Measurements from ENCODE around the gene RAE1. TPM values are rescaled to one million over a fixed set of nuclear protein-coding genes. Genes with fewer than 3 reads are reported as not detected.

RAE1 gene
- polyA plus RNA-seq, 2 donors, result 8.6 to 25.0 TPM

DNA sequence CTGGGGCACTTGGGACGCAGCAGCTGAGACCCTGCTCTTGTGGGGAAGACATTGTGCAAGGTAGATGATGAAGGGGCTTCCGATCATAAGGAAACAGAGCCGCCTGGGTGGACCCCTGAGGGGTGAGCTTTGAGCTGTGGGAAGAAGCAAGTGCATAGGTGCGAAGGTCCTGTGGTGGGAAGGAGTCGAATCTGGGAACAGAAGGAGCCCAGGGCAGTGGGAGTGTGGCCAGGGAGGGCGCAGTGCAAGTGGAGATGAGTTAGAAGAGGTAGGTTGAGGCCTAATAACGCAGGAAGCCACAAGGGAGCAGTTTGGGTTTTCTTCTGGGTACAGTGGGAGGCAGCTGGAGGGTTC is 50.5 kb downstream of the RAE1 start:
- 93 to 96% methylated on average over 7 of the region's 7 CpGs for whole genome bisulfite sequencing, 2 donors
- Histone ChIP-seq H3K27me3 (ENCODE audit: control insufficient read depth in 1 of 2, insufficient read depth in 2 of 2, low read length in 2 of 2) (no peaks in the 10 kb centered on the region), H3K9me3 (ENCODE audit: control insufficient read depth in 2 of 2, insufficient read depth in 1 of 2, low read depth in 1 of 2, low read length in 1 of 2) (no peaks in the 10 kb centered on the region), H3K36me3 (ENCODE audit: control insufficient read depth in 2 of 2, insufficient read depth in 2 of 2, low read length in 1 of 2) (peaks cover 0 to 25% of the 10 kb centered on the region in 2 donors), H3K4me1 (ENCODE audit: control insufficient read depth in 2 of 2, insufficient read depth in 2 of 2, low read length in 1 of 2) (peaks cover 6 to 38% of the 10 kb centered on the region in 2 donors), H3K4me3 (ENCODE audit: low read depth in 1 of 2, low read length in 2 of 2) (no peak overlapping the region), H3K27ac (ENCODE audit: low read depth in 2 of 2, low read length in 1 of 2) (peak overlapping the region in 1 of 2 donors; percentile 1)

GRCh38 chr20:57402206-57403125 is 51.4 kb downstream of the RAE1 start:
- peak overlapping the region in 1 of 2 donors; percentile 26 for H3K27ac ChIP-seq (ENCODE audit: low read depth in 2 of 2, low read length in 1 of 2)
- H3K4me1 ChIP-seq (ENCODE audit: control insufficient read depth in 2 of 2, insufficient read depth in 2 of 2, low read length in 1 of 2), result peaks cover 6 to 33% of the 10 kb centered on the region in 2 donors
- WGBS, 2 donors, result 92 to 95% methylated on average over 31 to 32 of the region's 32 CpGs
- H3K9me3 ChIP-seq (ENCODE audit: control insufficient read depth in 2 of 2, insufficient read depth in 1 of 2, low read depth in 1 of 2, low read length in 1 of 2), result no peaks in the 10 kb centered on the region
- peaks cover 0 to 19% of the 10 kb centered on the region in 2 donors for H3K36me3 ChIP-seq (ENCODE audit: control insufficient read depth in 2 of 2, insufficient read depth in 2 of 2, low read length in 1 of 2)
- H3K27me3 ChIP-seq (ENCODE audit: control insufficient read depth in 1 of 2, insufficient read depth in 2 of 2, low read length in 2 of 2), result no peaks in the 10 kb centered on the region
- no peak overlapping the region for H3K4me3 ChIP-seq (ENCODE audit: low read depth in 1 of 2, low read length in 2 of 2)

- 74 to 76% methylated on average over 10 of the region's 10 CpGs for WGBS, 2 donors
- peaks cover 6 to 32% of the 10 kb centered on the region in 2 donors for H3K4me1 ChIP-seq (ENCODE audit: control insufficient read depth in 2 of 2, insufficient read depth in 2 of 2, low read length in 1 of 2)
Measured at GRCh38 chr20:57403216-57403615, 52.2 kb downstream of the RAE1 start.

DNA sequence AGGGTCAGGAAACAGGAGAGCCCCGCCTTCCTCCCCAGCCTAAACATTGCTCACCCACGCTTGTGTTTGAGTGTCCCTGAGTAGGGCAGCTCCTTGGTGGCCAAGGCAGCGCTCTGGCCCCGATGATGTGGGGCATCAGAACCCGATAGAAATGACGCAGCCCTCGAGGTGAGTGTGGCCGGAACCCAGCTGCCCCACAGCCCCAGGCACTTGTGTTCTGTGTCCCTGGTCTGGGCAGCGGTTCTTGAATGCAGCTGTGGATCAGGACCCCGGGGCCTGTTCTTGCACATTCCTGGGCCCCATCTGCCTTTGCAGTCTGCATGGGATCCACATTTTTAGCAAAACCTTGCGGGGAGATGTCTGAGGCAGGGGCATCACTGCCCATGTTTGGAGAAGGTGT is 53.0 kb downstream of the RAE1 start:
- Histone ChIP-seq H3K9me3 (ENCODE audit: control insufficient read depth in 2 of 2, insufficient read depth in 1 of 2, low read depth in 1 of 2, low read length in 1 of 2) (no peaks in the 10 kb centered on the region), H3K27ac (ENCODE audit: low read depth in 2 of 2, low read length in 1 of 2) (peak overlapping the region in 1 of 2 donors; percentile 62), H3K36me3 (ENCODE audit: control insufficient read depth in 2 of 2, insufficient read depth in 2 of 2, low read length in 1 of 2) (peaks cover 4 to 33% of the 10 kb centered on the region in 2 donors), H3K4me3 (ENCODE audit: low read depth in 1 of 2, low read length in 2 of 2) (no peak overlapping the region), H3K4me1 (ENCODE audit: control insufficient read depth in 2 of 2, insufficient read depth in 2 of 2, low read length in 1 of 2) (peaks cover 6 to 25% of the 10 kb centered on the region in 2 donors), H3K27me3 (ENCODE audit: control insufficient read depth in 1 of 2, insufficient read depth in 2 of 2, low read length in 2 of 2) (no peaks in the 10 kb centered on the region)
- 89 to 90% methylated on average over 11 of the region's 11 CpGs for WGBS, 2 donors

More at GRCh38 chr20:57403216-57403615, 52.2 kb downstream of the RAE1 start:
- H3K27me3 ChIP-seq (ENCODE audit: control insufficient read depth in 1 of 2, insufficient read depth in 2 of 2, low read length in 2 of 2), result no peaks in the 10 kb centered on the region
- no peak overlapping the region for H3K27ac ChIP-seq (ENCODE audit: low read depth in 2 of 2, low read length in 1 of 2)
- H3K36me3 ChIP-seq (ENCODE audit: control insufficient read depth in 2 of 2, insufficient read depth in 2 of 2, low read length in 1 of 2), result peaks cover 4 to 27% of the 10 kb centered on the region in 2 donors
- H3K4me3 ChIP-seq (ENCODE audit: low read depth in 1 of 2, low read length in 2 of 2), result no peak overlapping the region
- no peaks in the 10 kb centered on the region for H3K9me3 ChIP-seq (ENCODE audit: control insufficient read depth in 2 of 2, insufficient read depth in 1 of 2, low read depth in 1 of 2, low read length in 1 of 2)

DNA sequence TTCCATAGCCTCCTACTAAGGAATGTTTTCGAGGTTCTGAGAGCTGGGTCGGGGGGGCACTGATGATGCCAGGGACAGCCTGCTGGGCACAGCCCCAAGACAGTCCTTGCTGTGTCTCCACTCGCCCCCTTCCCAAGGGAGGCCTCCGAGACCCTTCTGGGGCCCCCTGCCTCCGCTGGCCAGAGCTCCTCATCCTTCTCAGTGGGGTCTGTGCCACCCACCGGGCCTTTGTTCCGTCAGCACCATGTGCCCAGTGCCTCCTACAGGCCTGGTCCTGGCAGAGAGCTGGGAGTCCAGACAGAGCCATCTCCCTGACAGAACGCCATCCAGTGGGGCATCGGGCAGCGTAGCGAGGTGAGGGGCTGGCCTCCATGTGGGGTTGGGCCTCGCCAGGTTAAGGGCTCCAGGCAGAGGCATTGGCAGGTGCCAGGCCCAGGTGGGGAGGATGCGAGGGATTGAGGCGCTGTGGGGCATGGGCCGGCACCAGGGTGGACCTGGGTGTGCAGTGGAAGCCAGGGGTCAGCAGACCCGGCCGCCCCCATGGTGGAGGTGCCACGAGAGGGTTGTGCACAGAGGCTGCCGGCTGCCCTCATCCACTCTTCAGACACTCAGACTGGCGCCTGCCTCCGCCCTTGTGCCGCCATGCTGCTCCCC is 53.5 kb downstream of the RAE1 start:
- WGBS, 2 donors, result 93 to 94% methylated on average over 18 to 22 of the region's 22 CpGs
- H3K9me3 ChIP-seq (ENCODE audit: control insufficient read depth in 2 of 2, insufficient read depth in 1 of 2, low read depth in 1 of 2, low read length in 1 of 2), result no peaks in the 10 kb centered on the region
- no peak overlapping the region for H3K4me3 ChIP-seq (ENCODE audit: low read depth in 1 of 2, low read length in 2 of 2)
- H3K27ac ChIP-seq (ENCODE audit: low read depth in 2 of 2, low read length in 1 of 2), result peak overlapping the region in 1 of 2 donors; percentile 62
- H3K4me1 ChIP-seq (ENCODE audit: control insufficient read depth in 2 of 2, insufficient read depth in 2 of 2, low read length in 1 of 2), result peaks cover 7 to 20% of the 10 kb centered on the region in 2 donors
- H3K27me3 ChIP-seq (ENCODE audit: control insufficient read depth in 1 of 2, insufficient read depth in 2 of 2, low read length in 2 of 2), result no peaks in the 10 kb centered on the region
- peaks cover 4 to 36% of the 10 kb centered on the region in 2 donors for H3K36me3 ChIP-seq (ENCODE audit: control insufficient read depth in 2 of 2, insufficient read depth in 2 of 2, low read length in 1 of 2)

DNA sequence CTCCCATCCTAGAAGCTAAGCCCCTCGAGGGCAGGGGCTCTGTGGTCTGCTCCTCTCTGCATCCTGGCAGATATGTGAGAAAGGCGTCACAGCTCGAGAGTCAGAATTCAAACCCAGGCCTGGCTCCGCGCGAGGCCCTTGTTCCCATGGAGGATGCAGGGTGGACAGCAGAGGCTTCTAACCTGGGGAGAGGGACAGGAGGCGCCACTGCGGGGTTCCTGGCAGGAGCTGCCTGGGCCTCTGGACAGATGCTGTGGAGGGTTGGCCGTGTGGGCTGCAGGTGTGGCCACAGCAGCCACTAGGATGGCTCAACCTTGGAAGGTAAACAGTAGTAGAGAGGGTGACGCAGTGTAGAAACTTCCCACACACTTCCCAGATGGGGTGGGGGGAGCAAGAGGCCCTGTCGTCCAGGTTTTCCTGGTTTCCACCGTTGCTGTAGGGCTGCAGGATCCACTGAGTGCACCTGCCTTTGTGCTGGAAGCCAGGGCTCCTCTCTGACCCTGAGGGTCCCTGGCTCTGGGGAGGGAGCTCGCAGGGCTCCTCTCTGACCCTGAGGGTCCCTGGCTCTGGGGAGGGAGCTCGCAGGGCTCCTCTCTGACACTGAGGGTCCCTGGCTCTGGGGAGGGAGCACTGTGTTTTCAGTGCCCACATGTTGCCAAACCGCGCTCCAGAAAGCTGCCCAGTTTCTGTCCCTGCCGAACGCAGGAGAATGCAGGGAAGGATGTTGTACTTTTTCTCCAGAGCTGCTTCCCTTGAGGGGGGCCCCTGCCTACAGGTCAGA is 54.4 kb downstream of the RAE1 start:
- H3K27me3 ChIP-seq (ENCODE audit: control insufficient read depth in 1 of 2, insufficient read depth in 2 of 2, low read length in 2 of 2), result no peaks in the 10 kb centered on the region
- H3K4me1 ChIP-seq (ENCODE audit: control insufficient read depth in 2 of 2, insufficient read depth in 2 of 2, low read length in 1 of 2), result peaks cover 7 to 18% of the 10 kb centered on the region in 2 donors
- no peak overlapping the region for H3K4me3 ChIP-seq (ENCODE audit: low read depth in 1 of 2, low read length in 2 of 2)
- peaks cover 4 to 37% of the 10 kb centered on the region in 2 donors for H3K36me3 ChIP-seq (ENCODE audit: control insufficient read depth in 2 of 2, insufficient read depth in 2 of 2, low read length in 1 of 2)
- H3K27ac ChIP-seq (ENCODE audit: low read depth in 2 of 2, low read length in 1 of 2), result peak overlapping the region in 1 of 2 donors; percentile 62
- 86 to 88% methylated on average over 18 of the region's 18 CpGs for WGBS, 2 donors
- H3K9me3 ChIP-seq (ENCODE audit: control insufficient read depth in 2 of 2, insufficient read depth in 1 of 2, low read depth in 1 of 2, low read length in 1 of 2), result no peaks in the 10 kb centered on the region

DNA sequence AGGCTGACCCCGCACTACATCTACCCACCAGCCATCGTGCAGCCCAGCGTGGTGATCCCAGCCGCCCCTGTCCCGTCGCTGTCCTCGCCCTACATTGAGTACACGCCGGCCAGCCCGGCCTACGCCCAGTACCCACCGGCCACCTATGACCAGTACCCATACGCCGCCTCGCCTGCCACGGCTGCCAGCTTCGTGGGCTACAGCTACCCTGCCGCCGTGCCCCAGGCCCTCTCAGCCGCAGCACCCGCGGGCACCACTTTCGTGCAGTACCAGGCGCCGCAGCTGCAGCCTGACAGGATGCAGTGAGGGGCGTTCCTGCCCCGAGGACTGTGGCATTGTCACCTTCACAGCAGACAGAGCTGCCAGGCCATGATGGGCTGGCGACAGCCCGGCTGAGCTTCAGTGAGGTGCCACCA is 56.5 kb downstream of the RAE1 start:
- Histone ChIP-seq H3K27ac (ENCODE audit: low read depth in 2 of 2, low read length in 1 of 2) (no peak overlapping the region), H3K9me3 (ENCODE audit: control insufficient read depth in 2 of 2, insufficient read depth in 1 of 2, low read depth in 1 of 2, low read length in 1 of 2) (no peaks in the 10 kb centered on the region), H3K36me3 (ENCODE audit: control insufficient read depth in 2 of 2, insufficient read depth in 2 of 2, low read length in 1 of 2) (peaks cover 4 to 32% of the 10 kb centered on the region in 2 donors), H3K27me3 (ENCODE audit: control insufficient read depth in 1 of 2, insufficient read depth in 2 of 2, low read length in 2 of 2) (no peaks in the 10 kb centered on the region), H3K4me3 (ENCODE audit: low read depth in 1 of 2, low read length in 2 of 2) (no peak overlapping the region), H3K4me1 (ENCODE audit: control insufficient read depth in 2 of 2, insufficient read depth in 2 of 2, low read length in 1 of 2) (peaks cover 2 to 9% of the 10 kb centered on the region in 2 donors)
- 92% methylated on average over 29 of the region's 29 CpGs for WGBS, 2 donors

GRCh38 chr20:57408131-57408530 is 57.1 kb downstream of the RAE1 start:
- 73 to 76% methylated on average over 13 of the region's 13 CpGs for WGBS, 2 donors
- H3K27me3 ChIP-seq (ENCODE audit: control insufficient read depth in 1 of 2, insufficient read depth in 2 of 2, low read length in 2 of 2), result no peaks in the 10 kb centered on the region
- no peak overlapping the region for H3K4me3 ChIP-seq (ENCODE audit: low read depth in 1 of 2, low read length in 2 of 2)
- peaks cover 4 to 31% of the 10 kb centered on the region in 2 donors for H3K36me3 ChIP-seq (ENCODE audit: control insufficient read depth in 2 of 2, insufficient read depth in 2 of 2, low read length in 1 of 2)
- no peak overlapping the region for H3K27ac ChIP-seq (ENCODE audit: low read depth in 2 of 2, low read length in 1 of 2)
- peaks cover 2 to 4% of the 10 kb centered on the region in 2 donors for H3K4me1 ChIP-seq (ENCODE audit: control insufficient read depth in 2 of 2, insufficient read depth in 2 of 2, low read length in 1 of 2)
- no peaks in the 10 kb centered on the region for H3K9me3 ChIP-seq (ENCODE audit: control insufficient read depth in 2 of 2, insufficient read depth in 1 of 2, low read depth in 1 of 2, low read length in 1 of 2)

Measured in esophagus (tissue), 2 donors.